ENCODE data around the gene FRMD6.

- TF ChIP-seq POLR2A (IDR thresholded peaks at IDR 0.05): no peak
- no peak for TF ChIP-seq CTCF (IDR thresholded peaks at IDR 0.05)
These were observed 6.1 kb downstream of the FRMD6 start for GRCh38 chr14:51657762-51658161.

Measured in thyroid gland (tissue), 4 donors.